IMR-90 (cell line): Measurements from ENCODE around the gene XRCC5. TPM values are rescaled to one million over a fixed set of nuclear protein-coding genes. Genes with fewer than 3 reads are reported as not detected.

Experiments used
- ATAC-seq: fragments of 200-7000 bp; cut with Tn5 transposase; 2 replicates; pipeline ENCODE4 v1.9.1; 2020; ENCODE audit warnings: low read depth, mild to moderate bottlenecking, moderate library complexity
- BruUV-seq: library from RNA; stranded (reverse); fragments of 400-500 nt; replicated peaks from 2 replicates; lab custom pipeline; 2021; lab: Mats Ljungman, UMichigan
- CTCF ChIA-PET: fragments of 300-600 bp; formaldehyde crosslinking; extraction: SDS; loops from one replicate; lab custom pipeline; 2021; ENCODE audit warnings: antibody characterized with exemption; lab: Yijun Ruan, JAX
- POLR2A ChIA-PET: fragments of 300-600 bp; sonication (Branson Sonifier 250); formaldehyde crosslinking; loops from one replicate; lab custom pipeline; 2022; ENCODE audit warnings: antibody characterized with exemption; ENCODE audit not compliant: unreplicated experiment; lab: Charles Lee
- DNase-seq: peaks from one replicate; pipeline ENCODE4 v3.0.0; 2013
- H2AFZ ChIP-seq: replicated peaks from 2 replicates; pipeline ENCODE3; 2013; ENCODE audit warnings: low read length, mild to moderate bottlenecking; ENCODE audit not compliant: poor library complexity
- H2AK5ac ChIP-seq: 2 replicates; pipeline ENCODE4 v1.6.1; 2013; ENCODE audit warnings: low read depth, low read length, inconsistent platforms
- H2AK9ac ChIP-seq: replicated peaks from 2 replicates; pipeline ENCODE3; 2013; ENCODE audit warnings: mild to moderate bottlenecking, low read depth, low read length, moderate library complexity; ENCODE audit not compliant: poor library complexity
- H2BK120ac ChIP-seq: 2 replicates; pipeline ENCODE4 v1.6.1; 2013; ENCODE audit warnings: low read depth, low read length, inconsistent platforms
- H2BK15ac ChIP-seq: 3 replicates; pipeline ENCODE4 v1.6.1; 2013; ENCODE audit warnings: low read depth, low read length, inconsistent platforms
- H2BK20ac ChIP-seq: 2 replicates; pipeline ENCODE4 v1.6.1; 2013; ENCODE audit warnings: low read depth, mild to moderate bottlenecking, inconsistent platforms, low read length, moderate library complexity
- H2BK5ac ChIP-seq: 2 replicates; pipeline ENCODE4 v1.6.1; 2013; ENCODE audit warnings: mild to moderate bottlenecking, low read depth, low read length, inconsistent platforms; ENCODE audit not compliant: poor library complexity, severe bottlenecking
- H3K14ac ChIP-seq: replicated peaks from 2 replicates; pipeline ENCODE4 v1.6.1; 2013; ENCODE audit warnings: low read depth, low read length, inconsistent platforms
- H3K18ac ChIP-seq: 2 replicates; pipeline ENCODE4 v1.6.1; 2013; ENCODE audit warnings: low read depth, low read length, control low read depth
- H3K23ac ChIP-seq: 2 replicates; pipeline ENCODE4 v1.6.1; 2013; ENCODE audit warnings: low read depth, low read length, inconsistent platforms
- H3K27ac ChIP-seq: 2 replicates; pipeline ENCODE4 v1.5.1; 2013; ENCODE audit warnings: mild to moderate bottlenecking, control low read depth, low read length; ENCODE audit not compliant: insufficient read depth
- H3K27me3 ChIP-seq: 2 replicates; pipeline ENCODE4 v1.6.1; 2013; ENCODE audit warnings: low read length; ENCODE audit not compliant: control insufficient read depth, insufficient read depth
- H3K36me3 ChIP-seq: 2 replicates; pipeline ENCODE4 v1.6.1; 2013; ENCODE audit warnings: low read length, mixed read lengths; ENCODE audit not compliant: control insufficient read depth, insufficient read depth
- H3K4ac ChIP-seq: 2 replicates; pipeline ENCODE4 v1.6.1; 2013; ENCODE audit warnings: low read depth, low read length, inconsistent platforms
- H3K4me1 ChIP-seq: 2 replicates; pipeline ENCODE4 v1.6.1; 2013; ENCODE audit warnings: low read length, mixed read lengths; ENCODE audit not compliant: control insufficient read depth, insufficient read depth
- H3K4me2 ChIP-seq: 2 replicates; pipeline ENCODE4 v1.6.1; 2013; ENCODE audit warnings: low read depth, mild to moderate bottlenecking, control low read depth, low read length, moderate library complexity
- H3K4me3 ChIP-seq: 2 replicates; pipeline ENCODE4 v1.5.1; 2013; ENCODE audit warnings: low read depth, mild to moderate bottlenecking, control low read depth, low read length, moderate library complexity; ENCODE audit not compliant: insufficient read depth
- H3K56ac ChIP-seq: 2 replicates; pipeline ENCODE4 v1.6.1; 2013; ENCODE audit warnings: low read length, inconsistent platforms; ENCODE audit not compliant: insufficient read depth; ENCODE audit errors: extremely low read depth
- H3K79me1 ChIP-seq, 2 experiments: 2 replicates each; pipeline ENCODE4 v1.6.1; 2013; ENCODE audit warnings: low read length in 2 of 2, inconsistent platforms in 1 of 2, low read depth in 1 of 2
- H3K9ac ChIP-seq: 2 replicates; pipeline ENCODE4 v1.6.1; 2013; ENCODE audit warnings: low read depth, low read length, control low read depth
- H3K9me1 ChIP-seq: 2 replicates; pipeline ENCODE4 v1.6.1; 2013; ENCODE audit warnings: low read length, inconsistent platforms; ENCODE audit not compliant: insufficient read depth
- H3K9me3 ChIP-seq: 2 replicates; pipeline ENCODE4 v1.6.1; 2013; ENCODE audit warnings: low read length; ENCODE audit not compliant: control insufficient read depth, insufficient read depth
- H4K20me1 ChIP-seq: 2 replicates; pipeline ENCODE4 v1.6.1; 2013; ENCODE audit warnings: low read length, inconsistent platforms; ENCODE audit not compliant: insufficient read depth
- H4K5ac ChIP-seq: 2 replicates; pipeline ENCODE4 v1.6.1; 2013; ENCODE audit warnings: mild to moderate bottlenecking, low read depth, low read length, control low read depth
- H4K8ac ChIP-seq, 2 experiments: 2 replicates each; pipeline ENCODE4 v1.6.1; 2013; ENCODE audit warnings: low read depth in 2 of 2, low read length in 2 of 2, control low read depth in 1 of 2, inconsistent platforms in 1 of 2
- H4K91ac ChIP-seq: 2 replicates; pipeline ENCODE4 v1.6.1; 2013; ENCODE audit warnings: low read depth, low read length, inconsistent platforms; ENCODE audit not compliant: insufficient read depth
- CEBPB ChIP-seq: IDR thresholded peaks from 2 replicates; pipeline ENCODE4 v1.6.1; 2012; ENCODE audit warnings: low read depth, low read length, improper control_type of control experiment
- CHD1 ChIP-seq: IDR thresholded peaks from 2 replicates; pipeline ENCODE4 v1.6.1; 2012; ENCODE audit warnings: low read depth, low read length, improper control_type of control experiment
- MXI1 ChIP-seq: IDR thresholded peaks from 2 replicates; pipeline ENCODE4 v1.6.1; 2012; ENCODE audit warnings: low read depth, mild to moderate bottlenecking, low read length, moderate library complexity, borderline replicate concordance
- POLR2A ChIP-seq: IDR thresholded peaks from 2 replicates; pipeline ENCODE4 v1.6.1; 2012; ENCODE audit warnings: mild to moderate bottlenecking, low read depth, low read length
- RAD21 ChIP-seq: IDR thresholded peaks from 2 replicates; pipeline ENCODE4 v1.6.1; 2012; ENCODE audit warnings: low read length, improper control_type of control experiment
- RCOR1 ChIP-seq: IDR thresholded peaks from 2 replicates; pipeline ENCODE4 v1.6.1; 2012; ENCODE audit warnings: mild to moderate bottlenecking, low read length, improper control_type of control experiment; ENCODE audit not compliant: insufficient replicate concordance
- WGBS, 2 experiments: methylation state at CpG; one replicate each; pipeline versions ENCODE4 v1.1.5 to v1.1.7; 2013; ENCODE audit warnings: missing lambda C conversion rate in 2 of 2; ENCODE audit not compliant: insufficient read length in 1 of 2; ENCODE audit errors: extremely low coverage in 2 of 2; 5-methylcytosine and 5-hydroxymethylcytosine counted together
- dilution Hi-C: fragments of 300-500 bp; cut with HindIII; formaldehyde crosslinking; loops from one replicate; pipeline ENCODE4 v1.14.3; 2018; ENCODE audit warnings: low sequenced_read_pairs; ENCODE audit not compliant: unreplicated experiment
- in situ Hi-C: fragments of 300-500 bp; cut with MboI; formaldehyde crosslinking; loops from 3 replicates; pipeline ENCODE4 v1.14.3; 2019; ENCODE audit warnings: low sequenced_read_pairs, inconsistent platforms, mixed read lengths
- intact Hi-C: fragments of 100-400 bp; cut with micrococcal nuclease; formaldehyde crosslinking; loops from 2 replicates; pipeline ENCODE4 v1.10.0; 2022
- polyA plus RNA-seq, 3 experiments: library from polyadenylated mRNA; depleted of rRNA; stranded (reverse); fragments of >200 nt; gene quantifications; 2 replicates each; pipeline ENCODE4 v1.2.3, GENCODE V29; 2012; ENCODE audit warnings: low replicate concordance in 1 of 3
- total RNA-seq: library from RNA; depleted of rRNA; stranded (reverse); fragments of >200 nt; gene quantifications from 2 replicates; pipeline ENCODE4 v1.2.3, GENCODE V29; 2012
- TF ChIP-seq, protein P1 (sequence below): fragments of 150-350 bp; IDR thresholded peaks from 2 replicates; pipeline ENCODE4 v1.6.1; 2016; ENCODE audit warnings: low read depth, mild to moderate bottlenecking, low read length, moderate library complexity, borderline replicate concordance
- TF ChIP-seq, protein P2 (sequence below): fragments of 150-350 bp; IDR thresholded peaks from 2 replicates; pipeline ENCODE4 v1.6.1; 2017; ENCODE audit warnings: mild to moderate bottlenecking, antibody characterized with exemption, low read length, low read depth
- TF ChIP-seq, protein P3 (sequence below): conservative IDR thresholded peaks from 2 replicates; pipeline ENCODE4 v1.5.1; 2012; ENCODE audit warnings: mild to moderate bottlenecking, low read depth, low read length, improper control_type of control experiment

XRCC5 gene
- total and polyA plus RNA-seq, 2 of the 4 experiments (the other 2 are of a cell fraction) = 144 to 509 TPM

DNA sequence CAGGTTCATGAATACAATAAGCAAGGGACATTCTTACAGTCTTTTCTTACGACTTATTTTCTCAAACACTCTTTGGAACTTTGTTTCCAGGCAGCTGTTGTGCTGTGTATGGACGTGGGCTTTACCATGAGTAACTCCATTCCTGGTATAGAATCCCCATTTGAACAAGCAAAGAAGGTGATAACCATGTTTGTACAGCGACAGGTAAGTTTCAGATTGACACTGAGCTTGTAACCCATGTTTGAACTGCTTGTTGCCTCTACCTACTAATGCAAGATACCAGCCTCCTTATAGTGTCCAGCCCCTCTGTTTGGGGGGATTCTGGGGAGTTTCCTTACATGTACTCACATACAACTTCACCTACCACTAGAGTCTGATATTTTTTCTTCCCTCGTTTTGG, 3.8 kb downstream of the XRCC5 start:
- H3K14ac ChIP-seq = no peak overlapping the region
- ChIA-PET CTCF (interaction anchor here (1.6 kb wide), 1 partner anchor 30 kb away, joined by 4 read pairs; no protein-coding TSS in a partner anchor), POLR2A (no interaction called here)
- no peak overlapping the region for H2BK20ac ChIP-seq
- H3K23ac ChIP-seq = no peak overlapping the region
- H3K4me3 ChIP-seq = no peak overlapping the region
- peaks cover 29% of the 10 kb centered on the region for H3K36me3 ChIP-seq
- TF ChIP-seq, protein P1, sequence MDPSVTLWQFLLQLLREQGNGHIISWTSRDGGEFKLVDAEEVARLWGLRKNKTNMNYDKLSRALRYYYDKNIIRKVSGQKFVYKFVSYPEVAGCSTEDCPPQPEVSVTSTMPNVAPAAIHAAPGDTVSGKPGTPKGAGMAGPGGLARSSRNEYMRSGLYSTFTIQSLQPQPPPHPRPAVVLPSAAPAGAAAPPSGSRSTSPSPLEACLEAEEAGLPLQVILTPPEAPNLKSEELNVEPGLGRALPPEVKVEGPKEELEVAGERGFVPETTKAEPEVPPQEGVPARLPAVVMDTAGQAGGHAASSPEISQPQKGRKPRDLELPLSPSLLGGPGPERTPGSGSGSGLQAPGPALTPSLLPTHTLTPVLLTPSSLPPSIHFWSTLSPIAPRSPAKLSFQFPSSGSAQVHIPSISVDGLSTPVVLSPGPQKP = no peak
- no peak for TF ChIP-seq CEBPB
- TF ChIP-seq POLR2A = no peak
- TF ChIP-seq, protein P2, sequence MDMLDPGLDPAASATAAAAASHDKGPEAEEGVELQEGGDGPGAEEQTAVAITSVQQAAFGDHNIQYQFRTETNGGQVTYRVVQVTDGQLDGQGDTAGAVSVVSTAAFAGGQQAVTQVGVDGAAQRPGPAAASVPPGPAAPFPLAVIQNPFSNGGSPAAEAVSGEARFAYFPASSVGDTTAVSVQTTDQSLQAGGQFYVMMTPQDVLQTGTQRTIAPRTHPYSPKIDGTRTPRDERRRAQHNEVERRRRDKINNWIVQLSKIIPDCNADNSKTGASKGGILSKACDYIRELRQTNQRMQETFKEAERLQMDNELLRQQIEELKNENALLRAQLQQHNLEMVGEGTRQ = no peak
- no peak for TF ChIP-seq MXI1
- TF ChIP-seq, protein P3, sequence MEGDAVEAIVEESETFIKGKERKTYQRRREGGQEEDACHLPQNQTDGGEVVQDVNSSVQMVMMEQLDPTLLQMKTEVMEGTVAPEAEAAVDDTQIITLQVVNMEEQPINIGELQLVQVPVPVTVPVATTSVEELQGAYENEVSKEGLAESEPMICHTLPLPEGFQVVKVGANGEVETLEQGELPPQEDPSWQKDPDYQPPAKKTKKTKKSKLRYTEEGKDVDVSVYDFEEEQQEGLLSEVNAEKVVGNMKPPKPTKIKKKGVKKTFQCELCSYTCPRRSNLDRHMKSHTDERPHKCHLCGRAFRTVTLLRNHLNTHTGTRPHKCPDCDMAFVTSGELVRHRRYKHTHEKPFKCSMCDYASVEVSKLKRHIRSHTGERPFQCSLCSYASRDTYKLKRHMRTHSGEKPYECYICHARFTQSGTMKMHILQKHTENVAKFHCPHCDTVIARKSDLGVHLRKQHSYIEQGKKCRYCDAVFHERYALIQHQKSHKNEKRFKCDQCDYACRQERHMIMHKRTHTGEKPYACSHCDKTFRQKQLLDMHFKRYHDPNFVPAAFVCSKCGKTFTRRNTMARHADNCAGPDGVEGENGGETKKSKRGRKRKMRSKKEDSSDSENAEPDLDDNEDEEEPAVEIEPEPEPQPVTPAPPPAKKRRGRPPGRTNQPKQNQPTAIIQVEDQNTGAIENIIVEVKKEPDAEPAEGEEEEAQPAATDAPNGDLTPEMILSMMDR = no peak
- TF ChIP-seq CHD1 = no peak
- no peak for TF ChIP-seq RCOR1
- no peak for TF ChIP-seq RAD21
- no peak overlapping the region for H2AK9ac ChIP-seq
- no peak overlapping the region for H3K4me2 ChIP-seq
- H3K9me3 ChIP-seq = no peaks in the 10 kb centered on the region
- DNase-seq (no peak), ATAC-seq (no peak)
- H4K8ac ChIP-seq = no peak overlapping the region
- H3K79me1 ChIP-seq = peaks cover 14 to 44% of the 10 kb centered on the region in 2 experiments
- H3K9me1 ChIP-seq = peaks cover 3% of the 10 kb centered on the region; the same call in 1 of the 2 replicates
- H2AK5ac ChIP-seq = no peak overlapping the region
- H3K27me3 ChIP-seq = no peaks in the 10 kb centered on the region
- intact Hi-C loops = no loop called here
- no peak overlapping the region for H3K27ac ChIP-seq
- no TSS peak for BruUV-seq
- H3K4me1 ChIP-seq = peaks cover 11% of the 10 kb centered on the region
- no peak overlapping the region for H4K5ac ChIP-seq
- no peak overlapping the region for H2BK15ac ChIP-seq
- WGBS, 2 experiments = 100% methylated on average over 1 of the region's 4 CpGs; no CpG with 5 or more reads in 1 of the 2 experiments
- H2AFZ ChIP-seq = no peak overlapping the region
- no peak overlapping the region for H4K91ac ChIP-seq
- in situ Hi-C loops = no loop called here
- H2BK120ac ChIP-seq = no peak overlapping the region
- no peak overlapping the region for H3K4ac ChIP-seq
- peaks cover 13% of the 10 kb centered on the region for H4K20me1 ChIP-seq
- H3K56ac ChIP-seq = no peak overlapping the region
- H3K9ac ChIP-seq = no peak overlapping the region
- H3K18ac ChIP-seq = no peak overlapping the region
- H2BK5ac ChIP-seq = no peak overlapping the region
- dilution Hi-C loops = no loop called here
